Esophagus squamous epithelium (tissue), 4 donors: ENCODE data around the gene HLA-DOA.

Experiments used
- POLR2A ChIP-seq, 4 donors: fragments of 450-650 bp; IDR thresholded peaks; one replicate each; pipeline ENCODE4 v1.6.1; 2017; ENCODE audit warnings: antibody characterized with exemption in 4 of 4, mild to moderate bottlenecking in 4 of 4, moderate library complexity in 3 of 4
- TF ChIP-seq, protein P1 (sequence below), 6 experiments: fragments of 450-650 bp in 4 of 6; fragments of 200-600 bp in 2 of 6; sonication (generic) in 2 of 6; IDR thresholded peaks; one replicate each; pipeline ENCODE4 v1.5.1; 2016 to 2019; ENCODE audit warnings: antibody characterized with exemption in 6 of 6, mild to moderate bottlenecking in 4 of 6, moderate library complexity in 4 of 6

DNA sequence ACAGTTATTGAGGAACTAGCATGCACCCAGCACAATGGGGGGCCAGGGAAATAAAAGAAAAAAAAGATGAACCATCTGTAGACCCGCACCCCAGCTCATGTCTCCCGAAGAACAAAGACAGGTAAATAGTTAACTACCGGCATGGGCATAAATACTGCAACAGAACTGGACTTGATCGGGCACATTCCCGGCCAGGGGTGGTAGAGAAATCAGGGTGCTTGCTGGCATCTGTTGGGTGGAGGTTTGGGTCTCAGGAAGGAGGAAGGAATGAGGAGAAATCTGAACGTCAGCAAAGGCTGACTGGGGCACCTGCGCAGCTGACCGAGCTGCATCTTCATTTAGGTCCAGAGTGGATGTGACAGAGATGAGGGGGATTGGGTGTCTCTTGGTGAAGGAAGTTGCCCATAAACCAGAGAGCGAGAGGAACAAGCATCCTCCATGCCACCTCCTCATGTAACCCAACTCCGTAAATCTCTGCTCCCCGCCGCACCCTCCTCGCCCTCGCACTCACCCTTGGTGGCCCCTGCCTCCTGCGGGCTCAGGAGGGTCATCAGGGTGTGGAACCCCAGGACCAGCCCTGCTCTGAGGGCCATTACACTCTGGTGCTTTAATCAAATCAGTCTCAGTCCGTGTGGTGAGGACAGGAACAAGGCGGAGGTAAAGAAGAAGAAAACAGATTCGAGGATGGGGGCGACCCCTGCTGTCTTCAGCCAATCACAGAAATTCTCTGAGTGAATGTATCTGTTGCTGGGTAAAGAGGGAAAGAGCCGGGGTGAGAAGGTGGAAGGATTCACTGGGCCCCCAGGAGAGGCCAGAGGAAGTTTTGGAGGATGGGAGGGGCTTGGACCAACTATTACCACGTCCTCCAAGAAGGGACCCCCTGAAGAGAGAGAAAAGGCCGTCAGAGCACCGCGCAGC lies at the start of gene HLA-DOA:
- peak in 1 of 4 donors; percentile 51 for TF ChIP-seq POLR2A (IDR thresholded peaks at IDR 0.05)
- TF ChIP-seq, protein P1, sequence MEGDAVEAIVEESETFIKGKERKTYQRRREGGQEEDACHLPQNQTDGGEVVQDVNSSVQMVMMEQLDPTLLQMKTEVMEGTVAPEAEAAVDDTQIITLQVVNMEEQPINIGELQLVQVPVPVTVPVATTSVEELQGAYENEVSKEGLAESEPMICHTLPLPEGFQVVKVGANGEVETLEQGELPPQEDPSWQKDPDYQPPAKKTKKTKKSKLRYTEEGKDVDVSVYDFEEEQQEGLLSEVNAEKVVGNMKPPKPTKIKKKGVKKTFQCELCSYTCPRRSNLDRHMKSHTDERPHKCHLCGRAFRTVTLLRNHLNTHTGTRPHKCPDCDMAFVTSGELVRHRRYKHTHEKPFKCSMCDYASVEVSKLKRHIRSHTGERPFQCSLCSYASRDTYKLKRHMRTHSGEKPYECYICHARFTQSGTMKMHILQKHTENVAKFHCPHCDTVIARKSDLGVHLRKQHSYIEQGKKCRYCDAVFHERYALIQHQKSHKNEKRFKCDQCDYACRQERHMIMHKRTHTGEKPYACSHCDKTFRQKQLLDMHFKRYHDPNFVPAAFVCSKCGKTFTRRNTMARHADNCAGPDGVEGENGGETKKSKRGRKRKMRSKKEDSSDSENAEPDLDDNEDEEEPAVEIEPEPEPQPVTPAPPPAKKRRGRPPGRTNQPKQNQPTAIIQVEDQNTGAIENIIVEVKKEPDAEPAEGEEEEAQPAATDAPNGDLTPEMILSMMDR (IDR thresholded peaks at IDR 0.05) = no peak
